ENCODE measurements around the gene TLR4. TPM values are rescaled to one million over a fixed set of nuclear protein-coding genes. Genes with fewer than 3 reads are reported as not detected.

The TLR4 gene
- total RNA-seq, 2 donors from 2014 or later = 13.4 to 20.0 TPM

DNA sequence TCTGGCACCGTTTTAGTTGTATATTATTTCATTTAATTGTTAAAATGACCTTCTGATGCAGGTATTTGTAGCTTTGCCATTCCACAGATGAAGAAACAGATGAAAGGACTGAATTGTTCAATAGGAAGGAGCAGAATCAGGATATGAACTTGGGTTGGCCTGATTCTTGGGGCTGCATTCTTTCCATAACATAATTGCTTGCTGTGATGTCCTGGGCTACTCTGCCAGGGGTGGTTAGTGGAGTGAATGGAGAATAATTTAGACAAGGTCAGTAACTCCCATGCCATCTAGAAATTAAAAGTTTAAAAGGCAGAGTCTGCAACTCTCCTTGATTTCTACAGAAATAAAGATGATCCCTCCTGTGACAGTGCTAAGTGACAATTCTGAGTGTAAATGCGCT is 15.9 kb downstream of the TLR4 start:
- no peak for TF ChIP-seq CTCF (IDR thresholded peaks at IDR 0.05)
- Histone ChIP-seq H3K36me3 (no peaks in the 10 kb centered on the region), H3K4me3 (no peak overlapping the region), H3K27me3 (no peaks in the 10 kb centered on the region), H3K27ac (peak overlapping the region; percentile 48 to 60), H3K4me1 (peaks cover 0 to 78% of the 10 kb centered on the region in 2 donors), H3K9me3 (no peaks in the 10 kb centered on the region)
- DNase-seq (ENCODE audit: low spot score) = no peak

DNA sequence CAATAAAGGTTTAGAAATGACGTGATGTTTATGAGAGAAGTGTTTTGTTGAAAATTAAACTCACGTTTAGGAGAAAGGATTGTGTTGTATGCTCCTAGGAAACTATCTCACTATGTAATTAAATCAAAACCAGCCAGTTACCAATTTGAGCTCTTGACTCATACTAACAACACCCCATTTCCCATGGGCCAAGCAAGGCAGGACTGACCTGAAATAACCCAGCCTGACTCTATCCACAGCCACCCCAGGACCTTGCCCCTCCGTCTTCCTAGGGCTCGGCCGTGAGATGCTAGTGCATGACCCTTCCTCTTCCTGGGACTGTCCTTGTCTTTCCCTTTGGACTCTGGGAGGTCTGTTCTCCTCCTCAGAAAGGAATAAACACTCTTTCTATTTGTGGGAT is 16.4 kb downstream of the TLR4 start:
- Histone ChIP-seq H3K36me3 (no peaks in the 10 kb centered on the region), H3K4me3 (no peak overlapping the region), H3K27me3 (no peaks in the 10 kb centered on the region), H3K27ac (peak overlapping the region; percentile 48 to 60), H3K9me3 (no peaks in the 10 kb centered on the region), H3K4me1 (peaks cover 0 to 83% of the 10 kb centered on the region in 2 donors)
- no peak for TF ChIP-seq CTCF (IDR thresholded peaks at IDR 0.05)
- peak; percentile 71 for DNase-seq (ENCODE audit: low spot score)

- peaks cover 0 to 86% of the 10 kb centered on the region in 2 donors for H3K4me1 ChIP-seq
- peak overlapping the region; percentile 48 to 60 for H3K27ac ChIP-seq
- DNase-seq (ENCODE audit: low spot score) = no peak
- TF ChIP-seq CTCF (IDR thresholded peaks at IDR 0.05) = no peak
- no peaks in the 10 kb centered on the region for H3K36me3 ChIP-seq
- no peaks in the 10 kb centered on the region for H3K9me3 ChIP-seq
- no peak overlapping the region for H3K4me3 ChIP-seq
- H3K27me3 ChIP-seq = no peaks in the 10 kb centered on the region
Observed at GRCh38 chr9:117720987-117721386, 16.8 kb downstream of the TLR4 start.

DNA sequence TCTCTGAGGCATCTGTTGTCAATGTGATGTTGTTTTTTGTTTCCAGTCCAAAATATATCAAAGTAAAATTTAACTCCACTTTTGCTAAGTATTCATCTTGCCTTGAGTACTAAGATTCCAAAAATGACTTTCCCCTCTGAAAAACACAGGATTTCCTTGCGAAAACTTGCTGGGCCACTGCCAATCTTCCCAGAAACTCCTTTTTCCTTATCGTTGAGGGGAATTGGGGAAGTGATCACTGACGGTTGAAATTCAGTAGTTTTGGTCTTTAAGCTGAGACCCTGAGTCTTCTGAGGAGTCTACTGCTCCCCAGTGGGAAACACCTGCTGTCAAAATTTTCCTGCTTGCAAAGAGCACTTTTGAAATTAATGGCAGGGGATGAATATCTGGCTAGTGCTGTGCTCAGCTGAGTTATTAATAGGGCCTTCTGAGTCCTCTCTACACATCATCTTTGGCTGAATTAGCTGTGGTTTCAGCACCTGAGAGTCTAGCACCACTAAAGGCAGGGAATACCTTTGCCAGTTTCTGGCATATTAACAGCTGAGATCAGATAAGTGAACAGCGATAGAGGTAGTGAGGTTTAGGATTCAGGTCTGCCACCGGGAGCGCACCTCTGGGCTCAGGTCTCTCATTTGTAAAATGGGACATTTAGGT is 18.0 kb downstream of the TLR4 start:
- peaks cover 0 to 86% of the 10 kb centered on the region in 2 donors for H3K4me1 ChIP-seq
- no peaks in the 10 kb centered on the region for H3K9me3 ChIP-seq
- H3K27ac ChIP-seq = peak overlapping the region in 1 of 2 donors; percentile 22
- DNase-seq (ENCODE audit: low spot score) = no peak
- no peaks in the 10 kb centered on the region for H3K36me3 ChIP-seq
- no peaks in the 10 kb centered on the region for H3K27me3 ChIP-seq
- no peak for TF ChIP-seq CTCF (IDR thresholded peaks at IDR 0.05)
- H3K4me3 ChIP-seq = no peak overlapping the region

DNA sequence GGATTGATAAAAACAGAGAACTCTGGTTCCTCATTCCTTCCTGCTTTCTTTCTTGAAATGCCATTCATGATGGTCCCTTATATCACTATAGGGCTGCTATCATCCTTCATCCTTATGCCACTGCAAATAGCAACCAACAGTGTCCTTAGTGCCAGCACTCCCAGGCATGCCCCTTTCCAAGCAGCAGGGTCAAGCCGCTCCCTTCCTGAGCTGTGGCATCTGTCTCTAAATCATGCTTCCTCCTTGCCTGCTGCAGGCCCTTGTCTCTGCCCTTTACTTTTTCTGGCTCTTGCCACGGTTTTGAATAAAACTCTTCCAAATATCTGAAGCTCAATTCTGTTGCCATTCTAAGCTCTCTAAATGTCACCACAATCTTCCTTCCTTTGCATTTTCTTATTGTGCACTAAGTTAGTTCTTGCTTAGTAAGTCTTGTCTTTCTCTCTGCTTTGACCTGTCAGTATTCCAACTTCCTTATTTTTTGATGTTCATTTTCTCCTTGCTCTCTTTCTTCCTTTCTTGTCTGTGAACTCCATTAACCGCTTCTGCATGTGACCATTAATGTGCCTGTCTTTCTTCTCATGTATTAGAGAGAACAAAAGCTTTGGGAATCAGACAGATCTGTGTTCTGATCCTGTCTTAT is 19.9 kb downstream of the TLR4 start:
- no peak for TF ChIP-seq CTCF (IDR thresholded peaks at IDR 0.05)
- no peak overlapping the region for H3K4me3 ChIP-seq
- H3K4me1 ChIP-seq = peaks cover 0 to 70% of the 10 kb centered on the region in 2 donors
- no peak for DNase-seq (ENCODE audit: low spot score)
- peak overlapping the region; percentile 16 to 20 for H3K27ac ChIP-seq
- no peaks in the 10 kb centered on the region for H3K9me3 ChIP-seq
- H3K36me3 ChIP-seq = no peaks in the 10 kb centered on the region
- H3K27me3 ChIP-seq = no peaks in the 10 kb centered on the region

All from right atrium auricular region (tissue), 2 donors.